TTC549 (cell line): ENCODE results near the gene FSTL5.

Experiments used
- FAIRE-seq: peaks from 2 replicates; lab custom pipeline; 2012; peaks lifted over from hg19 to GRCh38; lab: Jason Lieb, UNC

FSTL5 gene

GRCh38 chr4:161577579-161578301, 586.1 kb downstream of the FSTL5 start:
- no peak for FAIRE-seq

GRCh38 chr4:161573836-161574235, 590.0 kb downstream of the FSTL5 start:
- no peak for FAIRE-seq

GRCh38 chr4:161564230-161564834, 599.5 kb downstream of the FSTL5 start:
- peak; percentile 96 for FAIRE-seq

GRCh38 chr4:161555689-161556660, 607.8 kb downstream of the FSTL5 start:
- peak; percentile 84 for FAIRE-seq

- FAIRE-seq, result peak; percentile 69
These were observed 609.3 kb downstream of the FSTL5 start for GRCh38 chr4:161554372-161554990.

- FAIRE-seq, result no peak
These were observed 616.9 kb downstream of the FSTL5 start for GRCh38 chr4:161546902-161547301.

GRCh38 chr4:161540265-161540664, 623.5 kb downstream of the FSTL5 start:
- FAIRE-seq, result no peak

- no peak for FAIRE-seq
These were observed 624.9 kb downstream of the FSTL5 start for GRCh38 chr4:161538941-161539340.

GRCh38 chr4:161530710-161531109, 633.1 kb downstream of the FSTL5 start:
- no peak for FAIRE-seq

- FAIRE-seq, result no peak
These were observed 638.7 kb downstream of the FSTL5 start for GRCh38 chr4:161525121-161525520.

- no peak for FAIRE-seq
These were observed 641.8 kb downstream of the FSTL5 start for GRCh38 chr4:161522031-161522430.

- FAIRE-seq, result no peak
These were observed 644.2 kb downstream of the FSTL5 start for GRCh38 chr4:161519611-161520010.

- FAIRE-seq, result no peak
These were observed 645.9 kb downstream of the FSTL5 start for GRCh38 chr4:161517941-161518340.

- no peak for FAIRE-seq
These were observed 658.7 kb downstream of the FSTL5 start for GRCh38 chr4:161505141-161505540.

GRCh38 chr4:161498155-161498554, 665.6 kb downstream of the FSTL5 start:
- FAIRE-seq, result no peak

GRCh38 chr4:161486461-161486860, 677.3 kb downstream of the FSTL5 start:
- FAIRE-seq, result no peak

GRCh38 chr4:161466316-161466715, 697.5 kb downstream of the FSTL5 start:
- FAIRE-seq, result no peak

GRCh38 chr4:161463436-161463835, 700.4 kb downstream of the FSTL5 start:
- no peak for FAIRE-seq

GRCh38 chr4:161457906-161458305, 705.9 kb downstream of the FSTL5 start:
- no peak for FAIRE-seq

GRCh38 chr4:161457311-161457710, 706.5 kb downstream of the FSTL5 start:
- FAIRE-seq, result no peak

- FAIRE-seq, result no peak
These were observed 708.9 kb downstream of the FSTL5 start for GRCh38 chr4:161454860-161455259.

GRCh38 chr4:161448550-161449180, 715.1 kb downstream of the FSTL5 start:
- no peak for FAIRE-seq
